HEK293T (cell line): ENCODE measurements around the gene CFAP68.
A peak's percentile ranks its signal among the peaks of the same experiment; 100 is the strongest.
"Not testable (repeated sequence)": the region's sequence is repeated elsewhere in the genome, so short reads cannot be mapped to it uniquely, and the experiment has no call there.

Experiments
- CTCF ChIA-PET: fragments of 350-600 bp; formaldehyde crosslinking; extraction: SDS; loops from one replicate; lab custom pipeline; 2021; ENCODE audit warnings: antibody characterized with exemption, inconsistent platforms; lab: Yijun Ruan, JAX
- POLR2A ChIA-PET: fragments of 350-600 bp; formaldehyde crosslinking; extraction: SDS; loops from one replicate; lab custom pipeline; 2020; ENCODE audit warnings: antibody characterized with exemption, inconsistent platforms; lab: Yijun Ruan, JAX
- DNase-seq: peaks from one replicate; pipeline ENCODE4 v3.0.0; 2012; ENCODE audit warnings: mixed read lengths; ENCODE audit errors: extremely low spot score
- ARNT ChIP-seq: fragments of 450-650 bp; IDR thresholded peaks from 2 replicates; pipeline ENCODE4 v1.6.1; 2017; ENCODE audit warnings: mild to moderate bottlenecking
- BHLHE40 ChIP-seq: fragments of 450-650 bp; IDR thresholded peaks from 2 replicates; pipeline ENCODE4 v1.6.1; 2016; ENCODE audit warnings: mild to moderate bottlenecking, moderate library complexity, borderline replicate concordance
- CTBP1 ChIP-seq: fragments of 450-650 bp; IDR thresholded peaks from 2 replicates; pipeline ENCODE4 v1.6.1; 2016; ENCODE audit warnings: borderline replicate concordance
- ELF4 ChIP-seq: fragments of 450-650 bp; IDR thresholded peaks from 2 replicates; pipeline ENCODE4 v1.6.1; 2017; ENCODE audit warnings: antibody characterized with exemption
- FOXA1 ChIP-seq: fragments of 450-650 bp; IDR thresholded peaks from 2 replicates; pipeline ENCODE4 v1.6.1; 2016; ENCODE audit warnings: mild to moderate bottlenecking
- FOXK2 ChIP-seq: fragments of 450-650 bp; IDR thresholded peaks from 2 replicates; pipeline ENCODE4 v1.6.1; 2016; ENCODE audit warnings: mild to moderate bottlenecking
- FOXM1 ChIP-seq: fragments of 450-650 bp; IDR thresholded peaks from 2 replicates; pipeline ENCODE4 v1.6.1; 2017; ENCODE audit warnings: mild to moderate bottlenecking, borderline replicate concordance
- HDGF ChIP-seq: fragments of 450-650 bp; IDR thresholded peaks from 2 replicates; pipeline ENCODE4 v1.6.1; 2017; ENCODE audit warnings: antibody characterized with exemption, borderline replicate concordance
- L3MBTL2 ChIP-seq: fragments of 450-650 bp; conservative IDR thresholded peaks from 2 replicates; pipeline ENCODE4 v1.6.1; 2016; ENCODE audit warnings: mild to moderate bottlenecking
- LEF1 ChIP-seq: fragments of 450-650 bp; IDR thresholded peaks from 2 replicates; pipeline ENCODE4 v1.6.1; 2017; ENCODE audit warnings: mild to moderate bottlenecking, borderline replicate concordance
- NFRKB ChIP-seq: fragments of 450-650 bp; IDR thresholded peaks from 2 replicates; pipeline ENCODE4 v1.6.1; 2016; ENCODE audit warnings: mild to moderate bottlenecking, moderate library complexity
- SP1 ChIP-seq: fragments of 450-650 bp; IDR thresholded peaks from 2 replicates; pipeline ENCODE4 v1.6.1; 2017
- SUZ12 ChIP-seq: fragments of 450-650 bp; IDR thresholded peaks from 2 replicates; pipeline ENCODE4 v1.6.1; 2016; ENCODE audit warnings: mild to moderate bottlenecking
- TARDBP ChIP-seq: fragments of 450-650 bp; IDR thresholded peaks from 2 replicates; pipeline ENCODE4 v1.6.1; 2016
- ZNF384 ChIP-seq: fragments of 450-650 bp; IDR thresholded peaks from 2 replicates; pipeline ENCODE4 v1.6.1; 2016
- TF ChIP-seq, protein P1 (sequence below): fragments of 450-650 bp; IDR thresholded peaks from 2 replicates; pipeline ENCODE4 v1.6.1; 2016

CFAP68 gene

GRCh38 chr11:111871693-111872161, 7.6 kb upstream of the CFAP68 start:
- ChIA-PET CTCF (interaction anchor here (0.5 to 1.6 kb wide), 7 partner anchors 24 to 1867 kb away, joined by 3 to 6 read pairs (median 3); no protein-coding TSS in a partner anchor), POLR2A (interaction anchor here (0.7 to 2.0 kb wide), 14 partner anchors 8 to 267 kb away, joined by 3 to 20 read pairs (median 4); partner anchors contain the start of gene CFAP68)
- DNase-seq = no peak
- TF ChIP-seq ARNT (no peak), FOXM1 (no peak), ELF4 (no peak), LEF1 (no peak), FOXA1 (no peak), ZNF384 (peak; percentile 56; the same call in 1 of the 2 replicates), FOXK2 (no peak), TARDBP (no peak), NFRKB (no peak), HDGF (no peak), SUZ12 (no peak), SP1 (no peak), CTBP1 (no peak), BHLHE40 (no peak), L3MBTL2 (0 out of 2 replicates have a peak, but pooled peaks have one; percentile 12)
- TF ChIP-seq, protein P1, sequence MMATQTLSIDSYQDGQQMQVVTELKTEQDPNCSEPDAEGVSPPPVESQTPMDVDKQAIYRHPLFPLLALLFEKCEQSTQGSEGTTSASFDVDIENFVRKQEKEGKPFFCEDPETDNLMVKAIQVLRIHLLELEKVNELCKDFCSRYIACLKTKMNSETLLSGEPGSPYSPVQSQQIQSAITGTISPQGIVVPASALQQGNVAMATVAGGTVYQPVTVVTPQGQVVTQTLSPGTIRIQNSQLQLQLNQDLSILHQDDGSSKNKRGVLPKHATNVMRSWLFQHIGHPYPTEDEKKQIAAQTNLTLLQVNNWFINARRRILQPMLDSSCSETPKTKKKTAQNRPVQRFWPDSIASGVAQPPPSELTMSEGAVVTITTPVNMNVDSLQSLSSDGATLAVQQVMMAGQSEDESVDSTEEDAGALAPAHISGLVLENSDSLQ = no peak

GRCh38 chr11:111878385-111878848, 924 bp upstream of the CFAP68 start:
- TF ChIP-seq L3MBTL2 = 0 out of 2 replicates have a peak, but pooled peaks have one; percentile 12
- no peak for TF ChIP-seq ARNT
- TF ChIP-seq TARDBP = no peak
- TF ChIP-seq FOXK2 = no peak
- CTCF ChIA-PET = interaction anchor here (0.9 kb wide), 1 partner anchor 103 kb away, joined by 3 read pairs; no protein-coding TSS in a partner anchor
- no peak for DNase-seq
- POLR2A ChIA-PET = interaction anchor here (1.1 to 1.9 kb wide), 4 partner anchors 48 to 103 kb away, joined by 3 to 9 read pairs (median 4); no protein-coding TSS in a partner anchor

DNA sequence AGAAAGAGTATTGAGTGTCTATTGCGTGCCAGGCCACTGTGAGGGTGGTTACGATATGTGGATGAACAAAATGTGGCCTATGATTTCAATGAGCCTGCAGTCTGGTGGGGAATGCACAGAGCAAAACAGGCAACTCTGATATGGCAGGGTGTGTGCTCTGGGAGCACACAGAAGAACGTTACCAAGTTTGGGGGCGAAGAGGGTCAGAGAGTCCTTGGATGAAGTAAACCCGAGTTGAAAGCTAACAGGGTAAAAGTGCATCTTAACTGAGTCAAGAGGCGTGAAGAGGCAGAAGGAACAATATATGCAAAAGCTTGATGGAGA, 258 bp downstream of the CFAP68 start:
- no peak for DNase-seq
- TF ChIP-seq ZNF384 (no peak), TARDBP (no peak), SUZ12 (no peak), HDGF (no peak), NFRKB (0 out of 2 replicates have a peak, but pooled peaks have one; percentile 10), ARNT (no peak), ELF4 (no peak)
- ChIA-PET CTCF (no interaction called here), POLR2A (interaction anchor here (0.9 to 1.6 kb wide), 3 partner anchors 9 to 52 kb away, joined by 3 to 6 read pairs (median 4); partner anchors contain the start of gene ALG9)

- no peak for DNase-seq
- CTCF ChIA-PET = no interaction called here
- POLR2A ChIA-PET = interaction anchor here (1.5 kb wide), 1 partner anchor 11 kb away, joined by 5 read pairs; the partner anchor contains the start of gene ALG9
- TF ChIP-seq ARNT (no peak), NFRKB (no peak), CTBP1 (no peak), TARDBP (no peak), FOXA1 (no peak), BHLHE40 (no peak), ELF4 (no peak), L3MBTL2 (no peak), FOXM1 (no peak)
- TF ChIP-seq, protein P1 = no peak
These were observed 2.9 kb downstream of the CFAP68 start for GRCh38 chr11:111882202-111882601.

GRCh38 chr11:111885053-111885452, 5.7 kb downstream of the CFAP68 start:
- DNase-seq, POLR2A ChIA-PET: not testable (repeated sequence)
- CTCF ChIA-PET = interaction anchor here (0.8 kb wide), 1 partner anchor 19 kb away, joined by 3 read pairs; no protein-coding TSS in a partner anchor

DNA sequence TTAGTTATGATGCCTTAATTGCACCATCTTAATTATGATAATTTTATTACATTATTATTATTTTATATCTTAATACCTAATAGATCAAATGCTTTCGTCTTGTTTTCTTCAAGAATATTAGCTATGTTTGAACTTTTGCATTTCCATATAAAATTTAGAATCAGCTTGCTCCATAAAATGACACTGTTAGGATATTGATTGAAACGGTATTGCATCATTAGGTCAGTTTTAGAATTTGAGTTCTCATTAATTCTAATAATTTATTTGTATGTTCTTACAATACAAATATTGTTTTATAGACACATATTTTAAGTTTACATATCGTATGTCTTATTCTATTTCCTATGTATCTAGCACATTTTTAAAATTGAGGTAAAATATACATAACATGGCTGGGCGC, 6.7 kb downstream of the CFAP68 start:
- POLR2A ChIA-PET = no interaction called here

More for the DNA sequence above, 6.7 kb downstream of the CFAP68 start:
- no peak for DNase-seq
- CTCF ChIA-PET = interaction anchor here (0.8 kb wide), 1 partner anchor 281 kb away, joined by 3 read pairs; no protein-coding TSS in a partner anchor
- TF ChIP-seq TARDBP (no peak), FOXM1 (no peak), CTBP1 (no peak), ARNT (no peak), FOXA1 (no peak), LEF1 (no peak), BHLHE40 (no peak), L3MBTL2 (no peak), SUZ12 (no peak), NFRKB (no peak), FOXK2 (no peak), HDGF (no peak)
- TF ChIP-seq, protein P1 = no peak
